HL-60 (cell line): Measurements from ENCODE around the gene EMC9.

Experiments used
- GABPA ChIP-seq: IDR thresholded peaks from 2 replicates; pipeline ENCODE4 v1.6.1; 2012; ENCODE audit warnings: low read depth
- POLR2AphosphoS5 ChIP-seq: IDR thresholded peaks from 2 replicates; pipeline ENCODE4 v1.6.1; 2012; ENCODE audit warnings: low read depth
- REST ChIP-seq: IDR thresholded peaks from 2 replicates; pipeline ENCODE4 v1.6.1; 2012; ENCODE audit warnings: low read depth; ENCODE audit not compliant: insufficient replicate concordance
- TF ChIP-seq, protein P1 (sequence below): IDR thresholded peaks from one replicate; pipeline ENCODE4 v1.5.1; 2011; ENCODE audit warnings: low read length, control low read depth, inconsistent platforms; ENCODE audit not compliant: insufficient read depth

GRCh38 chr14:24095271-24096068 is 45.9 kb downstream of the EMC9 start:
- TF ChIP-seq, protein P1, sequence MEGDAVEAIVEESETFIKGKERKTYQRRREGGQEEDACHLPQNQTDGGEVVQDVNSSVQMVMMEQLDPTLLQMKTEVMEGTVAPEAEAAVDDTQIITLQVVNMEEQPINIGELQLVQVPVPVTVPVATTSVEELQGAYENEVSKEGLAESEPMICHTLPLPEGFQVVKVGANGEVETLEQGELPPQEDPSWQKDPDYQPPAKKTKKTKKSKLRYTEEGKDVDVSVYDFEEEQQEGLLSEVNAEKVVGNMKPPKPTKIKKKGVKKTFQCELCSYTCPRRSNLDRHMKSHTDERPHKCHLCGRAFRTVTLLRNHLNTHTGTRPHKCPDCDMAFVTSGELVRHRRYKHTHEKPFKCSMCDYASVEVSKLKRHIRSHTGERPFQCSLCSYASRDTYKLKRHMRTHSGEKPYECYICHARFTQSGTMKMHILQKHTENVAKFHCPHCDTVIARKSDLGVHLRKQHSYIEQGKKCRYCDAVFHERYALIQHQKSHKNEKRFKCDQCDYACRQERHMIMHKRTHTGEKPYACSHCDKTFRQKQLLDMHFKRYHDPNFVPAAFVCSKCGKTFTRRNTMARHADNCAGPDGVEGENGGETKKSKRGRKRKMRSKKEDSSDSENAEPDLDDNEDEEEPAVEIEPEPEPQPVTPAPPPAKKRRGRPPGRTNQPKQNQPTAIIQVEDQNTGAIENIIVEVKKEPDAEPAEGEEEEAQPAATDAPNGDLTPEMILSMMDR, result no peak
- 0 out of 2 replicates have a peak, but pooled peaks have one; percentile 20 for TF ChIP-seq POLR2AphosphoS5
- TF ChIP-seq GABPA, result no peak
- TF ChIP-seq REST, result no peak
